Measurements from ENCODE around the gene MED27.
A peak's percentile ranks its signal among the peaks of the same experiment; 100 is the strongest.

The MED27 gene
- long read RNA-seq, donor 1, transcript MED27-201 (8 exons, 1,431 nt), result major isoform, 11 of 11 reads
- long read RNA-seq, donor 1, partial matches to known transcripts, result 0 of 11 reads
- long read RNA-seq, donor 1, other reads (novel, unspliced or antisense), result 0 of 11 reads
- long read RNA-seq, donor 2, partial matches to known transcripts, result 0 of 5 reads
- long read RNA-seq, donor 2, other reads (novel, unspliced or antisense), result 0 of 5 reads
- long read RNA-seq, donor 3, transcript MED27-201 (8 exons, 1,431 nt), result major isoform, 5 of 5 reads
- long read RNA-seq, donor 3, partial matches to known transcripts, result 0 of 5 reads
- long read RNA-seq, donor 3, other reads (novel, unspliced or antisense), result 0 of 5 reads
- long read RNA-seq, donor 4, transcript MED27-201 (8 exons, 1,431 nt), result major isoform, 10 of 11 reads
- long read RNA-seq, donor 4, partial matches to known transcripts, result 0 of 11 reads
- long read RNA-seq, donor 4, other reads (novel, unspliced or antisense), result 0 of 11 reads
- long read RNA-seq, donor 5, transcript MED27-201 (8 exons, 1,431 nt), result major isoform, 16 of 16 reads
- long read RNA-seq, donor 5, partial matches to known transcripts, result 0 of 16 reads
- long read RNA-seq, donor 5, other reads (novel, unspliced or antisense), result 0 of 16 reads
- long read RNA-seq, donor 6, transcript MED27-201 (8 exons, 1,431 nt), result major isoform, 5 of 10 reads
- long read RNA-seq, donor 6, partial matches to known transcripts, result 0 of 10 reads
- long read RNA-seq, donor 6, other reads (novel, unspliced or antisense), result 5 of 10 reads
- long read RNA-seq, donor 7, transcript MED27-201 (8 exons, 1,431 nt), result major isoform, 16 of 22 reads
- long read RNA-seq, donor 7, partial matches to known transcripts, result 5 of 22 reads
- long read RNA-seq, donor 7, other reads (novel, unspliced or antisense), result 0 of 22 reads
- long read RNA-seq, donor 8, transcript MED27-201 (8 exons, 1,431 nt), result major isoform, 13 of 13 reads
- long read RNA-seq, donor 8, partial matches to known transcripts, result 0 of 13 reads
- long read RNA-seq, donor 8, other reads (novel, unspliced or antisense), result 0 of 13 reads

GRCh38 chr9:132079391-132080091 is at the start of gene MED27:
MED27 (minus strand) TSS chr9:132079867; CDS start chr9:132079844, 23 bp downstream.
- DNase-seq, result peak; percentile 68

- DNase-seq, result no peak
Observed at GRCh38 chr9:132127888-132128534, 48.3 kb upstream of the MED27 start.

- no peak for DNase-seq
Observed at GRCh38 chr9:132126680-132127236, 47.1 kb upstream of the MED27 start.

GRCh38 chr9:132125944-132126679 is 46.4 kb upstream of the MED27 start:
- no peak for DNase-seq

- no peak for DNase-seq
Observed at GRCh38 chr9:132125361-132125760, 45.7 kb upstream of the MED27 start.

- DNase-seq, result no peak
Observed at GRCh38 chr9:132124800-132125199, 45.1 kb upstream of the MED27 start.

- no peak for DNase-seq
Observed at GRCh38 chr9:132121021-132121420, 41.4 kb upstream of the MED27 start.

GRCh38 chr9:132117694-132118093 is 38.0 kb upstream of the MED27 start:
- DNase-seq, result no peak

- no peak for DNase-seq
Observed at GRCh38 chr9:132116583-132116982, 36.9 kb upstream of the MED27 start.

GRCh38 chr9:132114102-132114707 is 34.5 kb upstream of the MED27 start:
- peak; percentile 42 for DNase-seq

- no peak for DNase-seq
Observed at GRCh38 chr9:132109291-132109690, 29.6 kb upstream of the MED27 start.

- DNase-seq, result no peak
Observed at GRCh38 chr9:132108728-132109127, 29.1 kb upstream of the MED27 start.

- no peak for DNase-seq
Observed at GRCh38 chr9:132099741-132100407, 20.2 kb upstream of the MED27 start.

- no peak for DNase-seq
Observed at GRCh38 chr9:132099167-132099566, 19.5 kb upstream of the MED27 start.

- DNase-seq, result no peak
Observed at GRCh38 chr9:132094314-132094791, 14.7 kb upstream of the MED27 start.

- DNase-seq, result no peak
Observed at GRCh38 chr9:132090771-132091170, 11.1 kb upstream of the MED27 start.

- no peak for DNase-seq
Observed at GRCh38 chr9:132087438-132088030, 7.9 kb upstream of the MED27 start.

- DNase-seq, result no peak
Observed at GRCh38 chr9:132082188-132082587, 2.5 kb upstream of the MED27 start.

All from right kidney (tissue), 9 donors.